ENCODE measurements around the gene GLYATL1.

GLYATL1 gene

GRCh38 chr11:58927393-58928106 is 11.7 kb upstream of the GLYATL1 start:
- no peak for DNase-seq (ENCODE audit: low spot score)

GRCh38 chr11:58928107-58928499 is 11.2 kb upstream of the GLYATL1 start:
- no peak for DNase-seq (ENCODE audit: low spot score)

GRCh38 chr11:58928691-58929090 is 10.6 kb upstream of the GLYATL1 start:
- DNase-seq (ENCODE audit: low spot score), result no peak

GRCh38 chr11:58930926-58931325 is 8.4 kb upstream of the GLYATL1 start:
- no peak for DNase-seq (ENCODE audit: low spot score)

GRCh38 chr11:58933661-58934060 is 5.6 kb upstream of the GLYATL1 start:
- no peak for DNase-seq (ENCODE audit: low spot score)

GRCh38 chr11:58934945-58935513 is 4.3 kb upstream of the GLYATL1 start:
- DNase-seq (ENCODE audit: low spot score), result no peak

GRCh38 chr11:58938398-58938797 is 890 bp upstream of the GLYATL1 start:
- no peak for DNase-seq (ENCODE audit: low spot score)

GRCh38 chr11:58940028-58940427 is 740 bp downstream of the GLYATL1 start:
- DNase-seq (ENCODE audit: low spot score), result no peak

- DNase-seq (ENCODE audit: low spot score), result no peak
Observed at GRCh38 chr11:58941838-58942237, 2.5 kb downstream of the GLYATL1 start.

GRCh38 chr11:58945663-58946062 is 6.4 kb downstream of the GLYATL1 start:
- no peak for DNase-seq (ENCODE audit: low spot score)

GRCh38 chr11:58949184-58949583 is 9.9 kb downstream of the GLYATL1 start:
- DNase-seq (ENCODE audit: low spot score), result no peak

- DNase-seq (ENCODE audit: low spot score), result peak; percentile 3
Observed at GRCh38 chr11:58957922-58958321, 18.6 kb downstream of the GLYATL1 start.

- DNase-seq (ENCODE audit: low spot score), result peak; percentile 25
Observed at GRCh38 chr11:58958500-58958899, 19.2 kb downstream of the GLYATL1 start.

- no peak for DNase-seq (ENCODE audit: low spot score)
Observed at GRCh38 chr11:58963551-58964104, 24.3 kb downstream of the GLYATL1 start.

GRCh38 chr11:58965246-58965985 is 26.1 kb downstream of the GLYATL1 start:
- no peak for DNase-seq (ENCODE audit: low spot score)

- no peak for DNase-seq (ENCODE audit: low spot score)
Observed at GRCh38 chr11:58968251-58968711, 29.0 kb downstream of the GLYATL1 start.

GRCh38 chr11:58977470-58977869 is 38.2 kb downstream of the GLYATL1 start:
- no peak for DNase-seq (ENCODE audit: low spot score)

GRCh38 chr11:58979222-58979621 is 39.9 kb downstream of the GLYATL1 start:
- no peak for DNase-seq (ENCODE audit: low spot score)

- no peak for DNase-seq (ENCODE audit: low spot score)
Observed at GRCh38 chr11:58980159-58980843, 41.0 kb downstream of the GLYATL1 start.

- DNase-seq (ENCODE audit: low spot score), result no peak
Observed at GRCh38 chr11:58992489-58992888, 53.2 kb downstream of the GLYATL1 start.

- DNase-seq (ENCODE audit: low spot score), result no peak
Observed at GRCh38 chr11:58994171-58994570, 54.9 kb downstream of the GLYATL1 start.

All from activated CD4-positive, alpha-beta T cell treated with anti-CD3 and anti-CD28 coated beads, Interleukin-2, Interleukin-4, amounts not matched to agents 100 ng/mL and 50 ng/mL, durations not matched to agents 16 hours and 8 hours (primary cell).